Measurements from ENCODE around the gene PRDM5.
A peak's percentile ranks its signal among the peaks of the same experiment; 100 is the strongest.
"Not testable (repeated sequence)": the region's sequence is repeated elsewhere in the genome, so short reads cannot be mapped to it uniquely, and the experiment has no call there.

PRDM5 gene

DNA sequence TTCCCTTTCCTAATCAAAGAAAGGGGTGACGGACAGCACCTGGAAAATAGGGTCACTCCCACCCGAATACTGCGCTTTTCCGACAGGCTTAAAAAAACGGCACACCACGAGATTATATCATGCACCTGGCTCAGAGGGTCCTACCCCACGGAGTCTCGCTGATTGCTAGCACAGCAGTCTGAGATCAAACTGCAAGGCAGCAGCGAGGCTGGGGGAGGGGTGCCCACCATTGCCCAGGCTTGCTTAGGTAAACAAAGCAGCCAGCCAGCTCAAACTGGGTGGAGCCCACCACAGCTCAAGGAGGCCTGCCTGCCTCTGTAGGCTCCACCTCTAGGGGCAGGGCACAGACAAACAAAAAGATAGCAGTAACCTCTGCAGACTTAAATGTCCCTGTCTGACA lies 180.9 kb downstream of the PRDM5 start:
- DNase-seq = not testable (repeated sequence)

DNA sequence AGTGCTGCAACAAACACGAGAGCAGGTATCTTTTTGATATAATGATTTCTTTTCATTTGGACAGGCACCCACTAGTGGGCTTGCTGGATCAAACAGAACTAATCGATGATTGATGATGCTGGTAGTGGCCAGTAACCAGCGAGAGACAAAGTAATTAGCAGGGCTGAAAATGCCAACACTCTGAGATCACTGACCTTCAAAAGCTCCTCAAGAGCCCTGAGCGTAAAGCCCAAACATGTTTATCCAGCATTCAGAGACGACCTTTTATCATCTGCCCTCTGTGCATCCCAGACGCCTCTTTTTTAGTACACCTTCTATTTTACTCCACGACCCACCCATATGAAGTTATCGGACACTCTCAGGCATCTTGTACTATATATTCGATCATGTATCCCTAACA lies 186.2 kb downstream of the PRDM5 start:
- DNase-seq = no peak

DNA sequence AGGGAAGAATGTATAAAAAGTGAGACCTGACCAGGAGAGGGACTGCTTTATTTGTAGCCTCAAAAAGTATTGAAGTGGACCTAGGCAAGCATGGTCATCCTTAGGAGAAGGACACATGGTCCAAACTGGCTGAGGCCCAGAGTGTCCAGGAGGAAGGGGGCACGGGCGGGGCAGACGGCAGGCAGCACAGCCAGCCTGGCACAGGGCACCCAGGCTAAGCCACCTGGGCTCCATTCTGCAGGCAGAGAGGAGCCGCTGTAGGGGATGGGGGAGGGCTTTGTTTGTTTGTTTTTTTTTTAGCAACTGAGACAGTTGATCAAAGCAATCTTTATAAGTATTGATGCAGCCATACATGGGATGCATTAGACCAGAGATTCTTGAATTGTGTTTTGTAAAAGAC lies 188.6 kb downstream of the PRDM5 start:
- no peak for DNase-seq

DNA sequence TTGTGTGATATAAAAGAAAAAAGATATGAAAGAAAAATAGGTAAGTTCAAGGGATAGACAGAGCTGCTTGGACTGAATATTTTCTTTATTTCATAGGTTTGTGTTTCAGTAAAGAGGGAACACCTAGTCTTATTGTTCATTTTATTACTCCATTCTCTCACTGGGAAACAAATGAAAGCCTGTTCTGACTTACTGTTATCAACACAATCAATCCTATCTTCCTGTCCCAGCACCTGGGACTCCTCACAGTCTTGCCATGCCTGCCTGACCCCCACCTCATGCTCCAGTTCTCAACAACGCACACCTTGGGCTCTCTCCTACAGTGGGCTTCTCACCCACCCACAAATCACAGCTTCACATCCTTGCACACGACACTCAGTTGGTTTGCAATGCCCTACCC lies 189.5 kb downstream of the PRDM5 start:
- no peak for DNase-seq

DNA sequence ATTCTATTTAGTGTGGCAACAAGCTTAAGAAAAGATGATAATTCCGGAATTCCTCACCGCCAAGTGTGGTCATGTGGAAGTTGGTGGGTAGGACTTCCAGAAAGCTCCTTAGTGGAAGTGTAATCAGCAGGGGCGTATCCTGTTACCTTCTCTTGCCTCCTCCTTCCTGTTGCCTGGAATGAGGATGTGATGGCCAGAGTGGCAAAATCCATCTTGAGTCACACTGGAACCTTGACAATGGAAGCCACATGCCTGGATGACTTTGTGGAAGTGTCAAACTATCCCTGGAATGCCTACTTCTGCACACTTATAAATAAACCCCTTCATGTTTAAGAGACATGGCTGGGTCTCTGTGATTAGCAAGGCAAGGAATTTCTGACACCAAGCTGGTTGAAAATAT lies 191.0 kb downstream of the PRDM5 start:
- DNase-seq = no peak

DNA sequence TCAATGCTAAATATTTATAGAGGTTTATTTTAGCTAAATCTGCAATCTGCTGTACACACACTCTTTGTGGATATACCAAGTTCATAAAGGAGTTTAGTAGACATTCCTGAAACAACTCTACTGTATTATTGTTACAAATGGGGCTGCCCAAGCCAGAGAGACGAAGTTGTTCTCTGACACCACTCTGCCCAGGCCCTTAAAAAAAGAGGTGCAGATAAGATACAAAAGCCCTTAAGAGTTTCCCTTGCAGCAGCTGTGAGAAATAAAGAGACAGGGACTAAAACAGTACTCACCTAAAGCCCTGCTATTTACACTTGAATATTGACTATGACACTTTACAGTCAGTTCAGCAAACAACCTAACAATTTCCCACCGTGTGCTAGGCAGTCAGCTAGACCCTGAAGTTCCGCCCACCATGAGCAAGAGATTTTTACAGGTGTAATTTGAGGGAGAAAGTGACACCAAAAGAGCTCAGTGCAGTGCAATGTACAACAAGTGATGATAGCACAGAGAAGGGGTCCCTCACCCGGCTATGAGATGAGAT lies 191.7 kb downstream of the PRDM5 start:
- no peak for DNase-seq

DNA sequence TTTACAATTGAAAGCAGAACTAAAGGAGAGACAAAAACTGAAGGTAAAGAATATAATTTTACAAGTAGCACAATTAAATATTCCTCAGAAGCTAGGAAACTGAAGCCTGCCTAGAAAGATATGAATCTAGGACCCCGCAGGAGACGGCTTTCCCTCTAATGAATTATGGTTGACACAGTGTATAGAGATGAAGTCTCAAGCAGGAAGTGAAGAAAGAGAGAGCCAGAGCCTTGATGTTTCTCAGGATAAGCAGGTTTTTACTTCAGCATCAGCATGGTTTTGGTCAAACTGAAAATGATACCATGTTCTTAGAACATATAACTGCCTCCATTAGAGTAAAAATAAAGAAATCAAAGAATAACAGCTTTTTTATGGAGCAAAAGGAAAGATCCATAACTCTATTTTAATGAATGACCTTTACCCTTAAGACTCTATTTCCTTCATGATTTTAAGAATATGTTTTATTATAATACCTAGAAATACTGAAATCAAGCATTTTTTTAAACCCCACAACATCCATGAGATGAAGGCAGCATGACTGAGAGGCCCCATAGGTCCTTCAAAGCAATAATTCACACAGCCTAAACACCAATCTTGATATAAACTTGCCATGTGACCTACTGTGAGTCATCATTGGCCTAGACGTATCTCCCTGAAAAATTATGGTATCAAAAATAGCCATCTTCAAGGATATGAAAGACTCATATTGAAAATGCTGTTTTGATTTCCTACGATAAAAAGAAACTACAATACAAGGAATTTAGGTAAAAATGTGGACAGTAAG lies 193.4 kb downstream of the PRDM5 start:
- no peak for DNase-seq

DNA sequence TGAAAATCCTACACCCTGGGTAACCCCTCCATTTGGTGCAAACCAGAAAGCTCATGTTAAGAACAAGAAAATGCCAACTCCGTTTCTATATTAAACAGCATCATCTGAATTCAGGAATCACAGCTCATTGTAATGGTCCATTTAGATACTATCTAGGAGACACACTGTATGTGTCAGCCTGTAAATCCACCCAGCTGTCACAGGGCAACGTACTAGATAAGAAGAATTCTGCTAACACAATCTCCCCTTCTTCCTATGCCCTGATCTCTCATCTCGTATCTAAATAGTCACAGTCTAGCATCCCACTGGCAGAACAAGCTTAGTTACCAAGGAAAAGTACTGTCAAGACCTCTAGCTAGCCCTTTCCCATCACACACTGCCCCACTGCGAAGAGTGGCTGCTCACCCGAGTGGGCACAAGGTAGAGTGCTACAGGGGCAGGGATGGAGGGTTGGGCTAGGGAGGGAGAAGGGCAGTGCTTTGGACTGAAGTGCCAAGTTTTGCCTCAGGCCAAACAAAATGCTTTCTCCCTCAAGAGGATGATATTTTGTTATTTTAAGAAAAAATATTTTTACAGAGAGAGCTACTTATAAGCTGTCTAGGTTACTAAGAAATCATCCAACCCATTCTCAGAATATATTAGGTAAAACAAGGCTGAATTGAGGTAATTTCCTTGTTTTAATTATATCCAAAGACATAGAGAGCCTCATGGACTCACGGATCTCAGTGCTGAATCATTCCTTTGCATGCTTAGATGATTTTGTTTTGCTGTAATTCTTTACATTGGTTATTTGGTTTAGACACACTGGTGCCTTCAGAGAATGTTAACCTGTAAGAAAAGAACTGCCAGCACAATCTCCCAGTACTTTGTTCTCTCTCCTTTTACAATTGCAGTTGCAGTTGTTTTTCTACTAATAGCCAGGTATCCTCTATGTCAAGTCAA lies 196.6 kb downstream of the PRDM5 start:
- DNase-seq = no peak

DNA sequence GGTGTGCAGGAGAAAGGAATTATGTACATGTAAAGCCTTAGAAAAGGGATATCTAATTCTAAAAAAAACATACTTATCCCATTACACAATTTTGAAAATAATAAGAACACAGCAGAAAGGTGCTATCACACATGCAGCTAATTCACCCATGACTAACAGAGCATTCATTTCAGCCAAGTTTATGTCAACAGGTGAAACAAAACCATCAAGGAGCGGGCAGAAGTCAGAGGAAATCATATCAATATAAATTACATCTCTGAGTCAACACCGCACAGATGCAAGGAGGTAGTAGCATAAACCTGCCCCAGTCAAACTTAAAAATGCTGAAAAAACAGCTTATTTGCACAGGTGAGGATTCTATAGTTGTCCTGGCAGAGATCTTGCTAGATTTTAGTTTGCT lies 197.9 kb downstream of the PRDM5 start:
- DNase-seq = no peak

DNA sequence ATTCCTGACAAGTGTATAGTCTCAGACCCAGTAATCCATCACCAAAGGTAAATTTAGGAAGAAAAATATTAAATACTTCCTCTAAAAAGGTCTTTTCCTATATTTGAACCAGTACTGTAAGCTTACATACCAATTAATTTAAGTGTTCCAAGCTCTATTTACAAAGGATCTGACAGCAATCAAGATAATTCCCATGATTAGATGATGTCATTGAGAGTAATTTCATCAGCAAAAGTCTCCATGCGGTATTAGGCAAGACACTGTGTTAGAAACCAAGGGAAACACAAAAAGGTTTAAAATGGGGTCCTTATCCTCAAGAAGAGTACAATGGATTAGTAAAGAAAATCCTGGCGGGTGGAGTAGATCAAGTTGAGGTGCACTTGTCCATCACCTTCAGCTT lies 198.5 kb downstream of the PRDM5 start:
- no peak for DNase-seq

DNA sequence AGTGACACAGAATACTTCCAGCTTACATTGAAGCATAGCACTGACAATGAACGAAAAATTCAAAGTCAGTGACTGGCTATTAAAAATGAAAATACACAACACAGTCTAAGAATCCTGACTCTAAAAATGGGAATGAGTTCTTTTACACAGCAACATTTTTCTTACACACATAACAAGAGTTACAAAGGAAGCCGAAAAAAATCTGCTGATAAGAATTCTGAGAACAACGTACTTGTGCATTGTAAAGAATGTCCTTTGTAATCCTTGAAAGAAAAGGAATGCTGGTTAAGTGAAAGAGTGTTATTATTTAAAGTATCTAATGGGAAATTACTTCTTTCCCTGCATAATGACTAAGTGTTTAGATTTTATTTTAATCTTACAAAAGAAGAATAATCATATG lies 199.4 kb downstream of the PRDM5 start:
- no peak for DNase-seq

DNA sequence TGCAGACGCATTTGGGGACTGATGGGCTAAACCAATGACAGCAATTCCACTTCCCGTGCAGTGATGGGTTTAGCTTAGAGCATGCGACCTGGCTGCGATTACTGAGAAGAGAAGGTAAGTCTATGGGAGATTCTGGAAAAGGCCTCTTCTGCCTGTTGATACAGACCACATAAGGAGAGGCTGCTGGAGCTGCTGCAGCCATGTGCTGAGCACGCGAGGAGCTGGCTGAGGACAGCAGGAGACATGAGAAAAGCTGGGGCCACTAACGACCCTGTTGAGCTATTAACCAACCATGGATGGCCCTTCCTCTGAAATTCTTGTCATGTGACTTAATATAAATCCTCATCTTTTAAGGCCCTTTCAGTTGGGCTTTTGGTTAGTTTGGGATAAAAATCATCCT lies 199.9 kb downstream of the PRDM5 start:
- DNase-seq = no peak

DNA sequence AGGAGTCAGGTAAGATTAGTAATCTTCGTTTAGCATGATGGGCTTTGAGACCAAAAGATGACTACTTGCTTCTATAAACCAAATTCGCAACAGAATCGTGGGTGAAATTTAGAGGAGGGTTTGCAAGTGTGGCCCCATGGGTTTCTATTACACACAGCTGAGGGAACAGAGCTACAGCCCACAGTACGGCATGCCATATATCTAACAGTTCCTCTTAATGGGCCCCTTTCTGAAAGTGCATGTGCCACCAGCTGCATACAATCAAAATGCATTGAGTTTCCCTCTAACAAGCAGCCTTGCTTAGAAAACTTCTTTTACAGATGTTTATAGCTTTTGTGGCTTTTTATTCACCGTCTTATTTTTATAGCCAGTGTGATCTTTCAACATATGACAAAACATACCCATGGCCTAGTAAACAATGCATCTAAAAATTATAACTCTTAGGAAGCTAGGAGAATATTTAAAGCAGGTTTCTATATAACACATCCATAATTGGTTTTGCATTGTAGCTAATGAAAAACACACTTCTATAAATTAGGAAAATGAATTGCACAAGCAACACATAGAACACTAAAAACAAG lies 202.1 kb downstream of the PRDM5 start:
- DNase-seq = no peak

DNA sequence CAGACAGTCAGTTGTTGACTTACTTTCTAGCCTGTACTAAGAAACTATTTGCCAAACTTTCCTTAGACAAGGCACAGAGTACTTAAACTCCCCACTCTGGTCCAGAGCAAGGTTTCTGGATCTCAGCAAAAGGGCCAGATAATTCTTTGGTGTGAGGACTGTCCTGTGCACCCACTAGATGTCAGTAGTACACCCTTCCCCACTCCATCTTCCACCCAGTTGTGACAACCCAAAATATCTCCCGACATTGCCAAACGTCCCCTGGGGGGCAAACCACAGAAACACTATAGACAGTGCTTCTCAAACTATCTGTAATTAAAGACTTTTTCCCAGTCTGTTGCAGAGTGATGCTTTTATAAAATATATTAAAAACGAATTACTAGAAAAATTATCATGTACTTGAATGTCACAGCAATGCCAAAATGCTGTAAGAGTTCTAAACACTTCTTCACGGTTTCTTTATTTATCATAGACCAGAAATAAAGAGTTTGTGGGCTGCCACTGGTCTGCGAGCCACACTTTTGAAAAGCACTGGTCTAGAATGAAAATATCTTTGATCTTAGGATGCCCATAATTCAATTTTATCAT lies 203.5 kb downstream of the PRDM5 start:
- DNase-seq = peak; percentile 32

DNA sequence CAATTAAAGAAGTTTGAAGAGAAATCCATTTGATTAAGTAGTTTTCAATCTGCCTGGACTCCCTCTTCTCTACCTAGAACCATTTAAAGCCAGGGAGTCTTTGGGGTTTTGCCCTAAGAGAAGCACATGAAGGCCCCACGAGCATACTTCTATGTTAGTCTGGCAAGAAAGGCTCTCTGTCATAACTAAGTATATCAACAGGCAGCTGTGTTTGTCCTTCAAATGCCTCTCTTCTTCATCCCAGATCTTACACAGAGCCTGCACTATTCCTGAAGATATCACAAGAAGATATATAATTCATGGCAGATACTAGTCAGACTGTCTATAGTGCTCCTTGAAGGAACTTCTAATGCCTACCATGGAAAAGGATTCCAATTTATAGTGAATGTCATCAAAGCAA lies 206.2 kb downstream of the PRDM5 start:
- DNase-seq = no peak

DNA sequence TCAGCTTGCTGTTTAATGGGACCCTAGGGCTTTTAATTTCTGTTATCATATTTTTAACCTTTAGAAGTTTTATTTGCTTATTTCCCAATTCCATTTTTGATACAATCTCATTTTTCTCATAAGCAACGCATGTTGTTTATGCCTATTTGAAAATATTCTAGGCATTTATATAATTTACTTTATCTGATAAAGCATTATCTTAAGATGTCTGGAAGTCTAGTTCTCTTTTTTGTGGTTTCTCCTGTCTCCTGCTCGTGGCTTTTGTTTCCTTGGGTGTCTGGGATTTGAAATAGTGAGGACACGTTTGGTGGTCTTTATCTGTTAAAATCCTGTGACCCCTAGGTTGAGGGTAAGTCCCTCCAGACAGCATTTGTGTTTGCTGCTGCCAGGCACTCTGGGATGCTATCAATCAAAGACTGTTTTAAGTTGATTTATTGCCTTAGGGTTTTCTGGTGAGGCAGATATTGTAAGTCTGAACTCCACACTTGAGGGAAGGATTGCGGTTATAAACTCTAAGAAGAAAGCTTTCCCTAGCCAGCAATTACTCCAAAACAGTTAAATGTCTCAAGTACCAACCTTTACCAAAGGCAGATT lies 208.0 kb downstream of the PRDM5 start:
- DNase-seq = no peak

DNA sequence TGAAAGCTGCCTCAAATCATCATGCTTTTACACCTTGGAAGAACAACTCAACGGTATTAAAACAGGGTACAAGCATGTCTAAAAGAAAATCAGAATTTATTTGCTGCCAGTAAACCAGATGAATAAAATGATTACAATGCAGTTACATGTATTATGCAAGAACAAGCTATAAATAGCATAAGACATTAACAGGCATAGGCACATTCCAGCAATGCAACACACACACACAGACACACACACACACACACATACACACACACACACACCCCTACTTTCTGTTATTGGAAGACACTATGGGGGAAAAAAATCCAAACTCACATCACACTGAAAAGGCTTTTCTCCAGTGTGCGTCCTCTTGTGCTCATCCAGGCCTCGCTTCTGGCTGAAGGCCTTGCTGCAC lies 212.5 kb downstream of the PRDM5 start:
- DNase-seq = no peak

DNA sequence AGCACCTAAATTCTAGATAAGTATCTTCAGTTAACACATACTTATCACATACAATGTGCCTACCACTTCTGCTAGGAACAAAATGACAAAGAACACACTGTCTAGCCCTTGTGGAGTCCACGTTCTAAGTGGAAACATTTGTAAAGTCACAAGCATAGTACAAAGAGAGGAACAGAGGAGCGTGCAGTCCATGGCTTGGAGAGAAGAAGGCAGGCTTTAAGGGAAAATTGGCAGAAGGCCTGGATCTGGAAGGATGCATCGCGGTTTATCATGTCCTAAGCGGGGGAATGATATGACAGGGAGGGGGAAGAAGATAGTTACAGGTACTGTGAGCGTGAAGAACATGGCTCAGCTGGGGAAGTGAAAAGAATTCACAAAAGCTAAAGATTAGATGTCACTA lies 218.0 kb downstream of the PRDM5 start:
- DNase-seq = no peak

DNA sequence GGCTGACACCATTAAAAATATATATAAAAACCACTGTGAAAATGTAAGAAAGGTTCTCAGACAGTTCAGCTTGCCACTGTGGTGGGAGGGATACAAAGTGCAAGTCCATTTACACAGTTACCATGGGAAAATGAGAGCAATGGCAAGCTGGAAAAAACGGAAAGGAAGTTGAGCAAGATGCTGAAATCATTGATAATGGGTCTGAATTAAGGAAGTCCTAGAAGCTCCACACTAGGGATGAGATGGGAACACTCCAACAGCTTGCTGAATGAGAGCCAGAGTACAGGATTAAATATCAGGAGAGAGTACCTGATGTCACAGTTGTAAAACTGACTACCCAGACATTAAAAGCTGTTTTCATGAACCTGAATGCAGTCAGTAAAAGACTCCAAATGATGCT lies 218.6 kb downstream of the PRDM5 start:
- DNase-seq = no peak

DNA sequence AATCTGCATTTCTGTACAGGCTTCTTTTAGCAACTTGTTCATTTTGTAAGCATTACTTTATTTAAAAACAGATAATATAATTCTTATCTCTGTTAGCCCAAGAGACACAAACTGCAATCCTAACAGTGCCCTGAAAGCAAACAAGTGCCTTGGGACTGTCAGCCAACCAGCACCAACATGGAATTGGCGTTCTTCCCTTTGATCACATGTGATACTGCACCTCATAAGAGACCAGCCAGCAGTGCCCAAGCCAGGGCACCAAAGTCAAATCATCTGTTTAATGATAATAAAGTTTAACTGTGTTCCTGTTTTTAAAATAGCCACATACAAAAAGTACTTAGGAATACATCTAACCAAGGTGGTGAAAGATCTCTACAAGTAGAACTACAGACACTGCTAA lies 223.2 kb downstream of the PRDM5 start:
- DNase-seq = no peak

DNA sequence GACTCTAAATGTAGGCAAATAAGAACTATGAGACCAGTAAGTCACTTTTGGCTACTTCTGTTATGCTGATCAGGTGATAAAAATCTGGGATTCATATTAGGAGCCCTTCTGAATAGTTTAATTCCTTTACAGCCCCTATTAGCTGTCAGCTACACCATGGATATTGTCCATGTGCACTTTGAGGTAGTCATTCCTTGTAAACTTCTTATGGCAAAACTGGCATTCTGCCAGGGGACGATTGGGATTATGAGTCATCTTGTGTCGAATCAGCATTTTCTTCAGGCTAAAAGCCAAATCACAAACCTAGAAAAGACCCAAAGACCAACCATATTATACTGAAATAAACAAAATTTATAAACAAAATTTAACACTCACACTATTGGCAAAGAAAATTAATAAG lies 227.6 kb downstream of the PRDM5 start:
- DNase-seq = no peak

DNA sequence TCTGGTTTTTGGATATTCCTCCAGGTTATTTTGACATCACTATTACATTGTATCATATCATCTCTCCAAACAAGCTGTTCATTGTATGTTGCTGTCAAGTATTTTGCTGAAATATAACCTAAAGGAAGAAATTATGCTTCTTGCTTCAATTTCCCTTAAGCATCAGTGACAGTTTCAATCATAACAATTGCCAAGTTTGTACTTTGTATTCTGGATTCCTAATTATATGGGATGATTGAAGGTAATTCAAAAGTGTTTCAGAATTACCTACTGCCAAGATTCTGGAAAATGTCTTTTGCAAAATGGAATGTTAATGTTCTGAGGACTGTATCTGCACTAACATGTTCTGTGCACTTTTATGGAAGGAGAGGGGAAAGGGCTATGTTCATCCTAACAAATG lies 228.7 kb downstream of the PRDM5 start:
- no peak for DNase-seq

DNA sequence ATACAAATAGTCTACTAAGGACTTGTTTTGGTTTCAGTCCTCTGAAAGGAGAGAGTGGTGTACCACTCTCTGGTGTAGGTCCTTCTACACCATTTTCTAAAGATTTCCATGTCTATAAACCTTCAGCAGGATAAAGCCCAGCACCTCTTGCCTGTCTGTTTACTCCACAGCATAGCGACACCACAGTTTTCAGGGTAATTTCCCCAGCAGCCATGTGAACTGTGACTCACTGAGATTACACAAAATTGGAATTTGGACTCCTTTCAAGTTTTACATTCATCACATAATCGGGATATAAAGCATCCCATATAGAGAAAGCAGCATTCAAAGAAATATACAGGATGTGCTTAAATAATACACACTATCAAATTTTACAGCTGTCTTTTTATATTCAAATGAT lies 229.6 kb downstream of the PRDM5 start:
- DNase-seq = no peak

Data from CD4-positive, alpha-beta T cell treated with Interleukin-17A for 4 hours (primary cell).